Activated T-cell treated with anti-CD3 and anti-CD28 coated beads, Interleukin-2, amount 50 U/mL, for 72 hours (primary cell): ENCODE measurements around the gene NLRX1. TPM values are rescaled to one million over a fixed set of nuclear protein-coding genes. Genes with fewer than 3 reads are reported as not detected.
"Not testable (repeated sequence)": the region's sequence is repeated elsewhere in the genome, so short reads cannot be mapped to it uniquely, and the experiment has no call there.

Experiments
- ATAC-seq, 2 donors: fragments of 150-1000 bp; cut with Tn5 transposase; replicated peaks in 1 of 2; 2 replicates each; pipeline ENCODE4 v1.10.0; 2021; ENCODE audit warnings: moderate library complexity in 2 of 2, mild to moderate bottlenecking in 1 of 2
- DNase-seq, 2 donors: peaks; one replicate each; pipeline ENCODE4 v3.0.0; 2021 to 2022; ENCODE audit warnings: mixed read lengths in 1 of 2
- H3K27ac Mint-ChIP-seq: one replicate; pipeline ENCODE4 v1.8.0; 2022; ENCODE audit warnings: mild to moderate bottlenecking, moderate library complexity, mixed read lengths
- H3K27me3 Mint-ChIP-seq: one replicate; pipeline ENCODE4 v1.8.0; 2022; ENCODE audit warnings: low read depth, mixed read lengths
- H3K36me3 Mint-ChIP-seq, 2 donors: one replicate each; pipeline ENCODE4 v1.8.0; 2022; ENCODE audit warnings: mixed read lengths in 2 of 2, mild to moderate bottlenecking in 1 of 2; ENCODE audit not compliant: insufficient read depth in 2 of 2
- H3K4me1 Mint-ChIP-seq: one replicate; pipeline ENCODE4 v1.8.0; 2022; ENCODE audit warnings: low read depth, mixed read lengths
- H3K4me3 Mint-ChIP-seq, 2 donors: one replicate each; pipeline ENCODE4 v1.8.0; 2022; ENCODE audit warnings: mild to moderate bottlenecking in 2 of 2, mixed read lengths in 2 of 2, moderate library complexity in 2 of 2
- H3K9me3 Mint-ChIP-seq, 2 donors: one replicate each; pipeline ENCODE4 v1.8.0; 2022; ENCODE audit warnings: mixed read lengths in 2 of 2
- total RNA-seq, 2 donors: library from RNA; stranded (reverse); gene quantifications; one replicate each; pipeline ENCODE4 v1.2.3, GENCODE V29; 2022

The NLRX1 gene
- total RNA-seq, 2 donors from 2014 or later: 19.3 to 26.7 TPM

DNA sequence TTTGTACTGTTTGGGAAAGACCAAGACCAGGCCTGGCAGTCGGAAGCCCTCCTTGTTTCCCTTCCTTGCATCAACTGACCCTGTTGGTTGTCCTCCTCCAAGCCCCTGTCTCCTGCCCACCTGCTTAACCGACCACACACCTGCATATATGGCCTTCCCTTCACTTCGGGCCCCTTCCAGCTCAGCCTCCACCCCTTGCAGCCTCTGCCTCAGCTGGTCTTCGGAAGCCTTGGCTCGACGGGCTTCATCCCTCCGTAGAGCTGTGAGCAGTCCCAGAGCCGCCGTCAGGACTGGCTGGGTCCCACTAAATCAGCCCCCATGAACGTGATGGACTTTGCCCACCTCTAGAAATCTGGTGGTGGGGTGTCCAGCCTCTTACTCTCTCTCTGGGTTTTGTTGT lies 25.1 kb downstream of the NLRX1 start:
- no peak overlapping the region for H3K27ac Mint-ChIP-seq

DNA sequence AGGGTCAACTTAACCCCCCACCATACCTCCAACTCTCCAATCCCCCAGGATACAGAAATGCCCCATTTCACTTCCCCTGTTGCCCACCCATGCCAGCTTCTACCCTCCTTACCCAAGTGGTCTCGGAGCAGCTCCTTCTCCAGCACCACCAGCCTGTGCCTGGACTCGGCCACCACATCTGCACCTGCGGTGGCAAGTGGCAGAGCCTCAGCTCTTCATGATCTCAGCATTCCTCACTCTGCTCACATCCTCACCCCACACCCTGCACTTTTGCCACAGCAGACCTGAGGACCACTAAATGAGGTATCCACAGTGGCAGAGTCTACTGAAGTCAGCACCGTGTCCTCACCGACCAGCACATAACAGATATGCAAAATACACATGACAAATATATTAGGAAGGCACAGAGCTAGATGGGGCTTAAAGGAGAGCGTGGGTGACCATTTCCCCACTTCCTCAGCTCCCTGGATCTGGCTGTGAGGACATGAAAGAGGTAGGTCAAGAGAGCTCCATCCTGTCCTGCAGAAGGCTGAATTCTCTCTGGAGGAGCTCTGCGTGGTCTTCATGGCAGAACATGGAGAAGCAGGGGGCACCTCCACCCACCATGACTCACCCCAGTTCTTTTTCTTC lies 26.4 kb downstream of the NLRX1 start:
- Mint-ChIP-seq H3K9me3 (no peaks in the 10 kb centered on the region), H3K4me1 (peaks cover 10% of the 10 kb centered on the region), H3K27me3 (no peaks in the 10 kb centered on the region), H3K36me3 (no peaks in the 10 kb centered on the region), H3K4me3 (no peak overlapping the region), H3K27ac (no peak overlapping the region)
- ATAC-seq: no peak
- no peak for DNase-seq

More for the DNA sequence above, 25.1 kb downstream of the NLRX1 start:
- Mint-ChIP-seq H3K36me3 (no peaks in the 10 kb centered on the region), H3K4me1 (peaks cover 10% of the 10 kb centered on the region), H3K9me3 (no peaks in the 10 kb centered on the region), H3K27me3 (no peaks in the 10 kb centered on the region), H3K4me3 (no peak overlapping the region)
- ATAC-seq (no peak), DNase-seq (no peak)

DNA sequence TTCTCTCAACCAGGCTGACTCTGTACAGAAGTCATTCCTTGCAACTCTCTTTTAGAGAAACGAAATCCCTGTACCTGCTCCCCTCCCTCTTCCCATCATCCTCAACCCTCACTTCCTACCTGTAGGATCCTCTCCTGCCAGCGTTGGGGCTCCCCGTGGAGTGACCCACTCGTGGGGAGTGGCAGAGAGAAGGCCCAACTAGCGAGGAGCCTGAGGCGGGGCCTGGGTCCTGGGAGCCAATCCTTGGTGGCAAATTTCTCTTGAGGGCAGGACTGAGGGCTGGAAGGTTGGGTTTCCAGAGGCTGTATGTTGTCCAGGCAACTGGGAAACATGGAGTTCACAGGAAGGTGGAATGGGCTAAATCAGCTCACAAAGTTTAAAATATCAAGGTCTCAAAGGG lies 27.2 kb downstream of the NLRX1 start:
- Mint-ChIP-seq H3K9me3 (no peaks in the 10 kb centered on the region), H3K4me1 (peaks cover 10% of the 10 kb centered on the region), H3K27ac (no peak overlapping the region), H3K27me3 (no peaks in the 10 kb centered on the region), H3K4me3 (no peak overlapping the region), H3K36me3 (no peaks in the 10 kb centered on the region)
- ATAC-seq: no peak
- DNase-seq: no peak

DNA sequence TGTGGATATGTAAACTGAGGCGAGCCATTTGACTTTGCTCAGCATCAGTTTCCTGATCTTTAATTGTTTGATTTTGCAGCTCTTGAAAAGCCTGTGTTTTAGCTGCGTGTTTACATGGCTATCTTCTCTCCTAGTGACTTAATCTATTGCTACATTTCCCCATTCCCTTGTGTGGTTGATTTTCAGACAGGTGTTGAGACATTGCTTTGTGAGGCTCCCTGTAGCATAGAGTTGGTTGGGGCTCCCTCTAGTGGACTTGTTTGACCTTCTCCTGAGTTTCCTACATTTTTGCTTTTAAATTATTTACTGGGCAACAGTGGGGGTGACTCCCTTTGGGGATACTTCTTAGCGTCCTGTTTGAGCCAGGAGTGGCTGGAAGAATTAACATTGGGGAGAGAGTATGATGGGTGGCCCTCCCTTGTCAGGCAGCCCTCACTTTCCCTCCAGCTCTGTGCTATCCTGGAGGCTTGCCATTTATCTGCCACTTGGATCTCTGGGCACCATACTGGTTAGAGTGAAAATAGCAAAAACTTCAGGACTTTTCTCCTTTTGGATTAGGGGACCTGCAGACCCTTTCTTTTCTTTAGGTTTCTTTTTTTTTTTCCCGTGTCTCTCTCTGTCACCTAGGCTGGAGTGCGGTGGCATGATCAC lies 28.4 kb downstream of the NLRX1 start:
- peak; percentile 66 to 77 for DNase-seq
- Mint-ChIP-seq H3K9me3 (no peaks in the 10 kb centered on the region), H3K27me3 (no peaks in the 10 kb centered on the region), H3K27ac (no peak overlapping the region), H3K36me3 (no peaks in the 10 kb centered on the region), H3K4me3 (no peak overlapping the region), H3K4me1 (peaks cover 10% of the 10 kb centered on the region)
- peak; percentile 91 to 97 for ATAC-seq

DNA sequence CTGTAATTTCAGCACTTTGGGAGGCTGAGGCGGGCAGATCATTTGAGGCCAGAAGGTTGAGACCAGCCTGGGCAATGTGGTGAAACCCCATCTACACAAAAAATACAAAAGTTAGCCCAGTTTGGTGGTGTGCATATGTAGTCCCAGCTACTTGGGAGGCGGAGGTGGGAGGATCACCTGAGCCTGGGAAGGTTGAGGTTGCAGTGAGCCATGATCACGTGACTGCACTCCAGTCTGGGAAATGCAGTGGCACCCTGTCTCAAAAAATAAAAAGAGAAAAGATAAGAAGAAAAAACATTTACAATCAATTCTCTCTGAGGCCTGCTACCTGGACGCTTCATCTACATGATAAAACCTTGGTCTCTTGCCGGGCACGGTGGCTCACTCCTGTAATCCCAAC lies 30.4 kb downstream of the NLRX1 start:
- Mint-ChIP-seq H3K27ac (no peak overlapping the region), H3K27me3 (no peaks in the 10 kb centered on the region), H3K4me3 (no peak overlapping the region), H3K36me3 (no peaks in the 10 kb centered on the region), H3K9me3 (no peaks in the 10 kb centered on the region), H3K4me1 (peaks cover 10% of the 10 kb centered on the region)
- no peak for ATAC-seq
- DNase-seq: no peak

DNA sequence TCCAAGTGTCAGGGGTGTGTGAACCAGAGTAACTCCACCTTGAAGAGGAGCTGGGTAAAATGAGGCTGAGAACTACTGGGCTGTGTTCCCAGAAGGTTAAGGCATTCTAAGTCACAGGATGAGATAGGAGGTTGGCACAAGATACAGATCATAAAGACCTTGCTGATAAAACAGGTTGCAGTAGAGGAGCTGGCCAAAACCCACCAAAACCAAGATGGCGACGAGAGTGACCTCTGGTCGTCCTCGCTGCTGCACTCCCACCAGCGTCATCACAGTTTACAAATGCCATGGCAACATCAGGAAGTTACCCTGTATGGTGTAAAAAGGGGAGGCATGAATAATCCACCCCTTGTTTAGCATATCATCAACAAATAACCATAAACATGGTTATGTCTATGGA lies 32.7 kb downstream of the NLRX1 start:
- H3K4me3 Mint-ChIP-seq, H3K9me3 Mint-ChIP-seq, DNase-seq, H3K36me3 Mint-ChIP-seq, H3K27me3 Mint-ChIP-seq, H3K27ac Mint-ChIP-seq, ATAC-seq: not testable (repeated sequence)
- H3K4me1 Mint-ChIP-seq: peaks cover 24% of the 10 kb centered on the region

DNA sequence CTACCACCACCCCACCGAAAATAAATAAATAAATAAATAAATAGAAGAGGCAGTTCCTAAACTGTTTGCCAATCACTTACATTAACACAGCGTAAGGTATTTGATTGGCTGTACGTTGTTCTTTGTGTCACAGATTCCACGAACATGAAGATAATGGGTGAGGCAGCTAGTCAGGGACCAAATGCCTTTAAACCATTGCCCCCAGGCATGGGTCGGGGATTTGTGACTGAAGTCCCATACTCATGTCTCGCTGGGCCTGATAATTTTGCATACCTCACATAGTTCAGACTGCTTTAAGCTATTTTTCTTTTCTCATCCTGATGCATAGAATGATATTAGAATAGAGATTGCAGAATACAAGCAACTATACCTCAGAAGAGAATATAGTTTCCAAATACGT lies 34.0 kb downstream of the NLRX1 start:
- peaks cover 3 to 5% of the 10 kb centered on the region in 2 donors for H3K36me3 Mint-ChIP-seq
- no peak overlapping the region for H3K4me3 Mint-ChIP-seq
- no peak for DNase-seq
- no peaks in the 10 kb centered on the region for H3K27me3 Mint-ChIP-seq
- H3K4me1 Mint-ChIP-seq: peaks cover 20% of the 10 kb centered on the region
- no peaks in the 10 kb centered on the region for H3K9me3 Mint-ChIP-seq
- H3K27ac Mint-ChIP-seq: no peak overlapping the region
- ATAC-seq: no peak

DNA sequence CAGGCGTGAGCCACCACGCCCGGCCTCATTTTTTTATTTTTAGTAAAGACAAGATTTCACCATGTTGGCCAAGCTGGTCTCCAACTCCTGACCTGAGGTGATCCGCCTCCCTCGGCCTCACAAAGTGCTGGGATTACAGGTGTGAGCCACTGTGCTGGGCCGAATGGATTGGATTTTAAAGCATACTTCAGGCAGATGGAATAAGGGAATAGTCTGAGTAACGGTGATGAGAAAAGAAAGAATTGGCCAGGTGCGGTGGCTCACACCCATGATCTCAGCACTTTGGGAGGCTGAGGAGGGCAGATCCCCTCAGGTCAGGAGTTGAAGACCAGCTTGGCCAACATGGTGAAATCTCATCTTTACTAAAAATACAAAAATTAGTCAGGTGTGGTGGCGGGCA lies 35.5 kb downstream of the NLRX1 start:
- Mint-ChIP-seq H3K27me3 (no peaks in the 10 kb centered on the region), H3K9me3 (no peaks in the 10 kb centered on the region), H3K36me3 (peaks cover 5% of the 10 kb centered on the region in 2 donors), H3K4me3 (no peak overlapping the region), H3K27ac (no peak overlapping the region), H3K4me1 (peaks cover 29% of the 10 kb centered on the region)
- no peak for DNase-seq
- ATAC-seq: no peak

DNA sequence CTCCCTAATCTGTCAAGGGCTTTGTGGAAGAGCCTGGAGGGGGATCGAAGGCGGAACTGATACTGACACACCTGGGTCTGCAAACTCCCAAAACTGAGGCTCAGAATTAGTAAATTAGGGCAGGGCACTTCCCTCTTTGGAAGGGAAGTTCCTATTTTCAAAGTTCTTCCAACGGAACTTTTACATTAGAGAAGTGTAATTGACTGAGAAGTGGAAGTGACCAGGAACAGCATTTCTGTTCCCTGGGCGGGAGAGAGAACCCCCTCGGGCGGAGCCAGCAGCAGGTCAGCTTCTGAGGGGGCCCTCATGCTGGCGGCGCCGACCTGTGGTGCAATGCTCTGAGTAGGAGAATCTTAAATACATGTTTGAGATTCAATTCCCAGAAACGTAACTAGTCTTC lies 36.6 kb downstream of the NLRX1 start:
- Mint-ChIP-seq H3K27ac (peak overlapping the region; percentile 73), H3K4me3 (peak overlapping the region; percentile 98 to 99)
- no peak for ATAC-seq

DNA sequence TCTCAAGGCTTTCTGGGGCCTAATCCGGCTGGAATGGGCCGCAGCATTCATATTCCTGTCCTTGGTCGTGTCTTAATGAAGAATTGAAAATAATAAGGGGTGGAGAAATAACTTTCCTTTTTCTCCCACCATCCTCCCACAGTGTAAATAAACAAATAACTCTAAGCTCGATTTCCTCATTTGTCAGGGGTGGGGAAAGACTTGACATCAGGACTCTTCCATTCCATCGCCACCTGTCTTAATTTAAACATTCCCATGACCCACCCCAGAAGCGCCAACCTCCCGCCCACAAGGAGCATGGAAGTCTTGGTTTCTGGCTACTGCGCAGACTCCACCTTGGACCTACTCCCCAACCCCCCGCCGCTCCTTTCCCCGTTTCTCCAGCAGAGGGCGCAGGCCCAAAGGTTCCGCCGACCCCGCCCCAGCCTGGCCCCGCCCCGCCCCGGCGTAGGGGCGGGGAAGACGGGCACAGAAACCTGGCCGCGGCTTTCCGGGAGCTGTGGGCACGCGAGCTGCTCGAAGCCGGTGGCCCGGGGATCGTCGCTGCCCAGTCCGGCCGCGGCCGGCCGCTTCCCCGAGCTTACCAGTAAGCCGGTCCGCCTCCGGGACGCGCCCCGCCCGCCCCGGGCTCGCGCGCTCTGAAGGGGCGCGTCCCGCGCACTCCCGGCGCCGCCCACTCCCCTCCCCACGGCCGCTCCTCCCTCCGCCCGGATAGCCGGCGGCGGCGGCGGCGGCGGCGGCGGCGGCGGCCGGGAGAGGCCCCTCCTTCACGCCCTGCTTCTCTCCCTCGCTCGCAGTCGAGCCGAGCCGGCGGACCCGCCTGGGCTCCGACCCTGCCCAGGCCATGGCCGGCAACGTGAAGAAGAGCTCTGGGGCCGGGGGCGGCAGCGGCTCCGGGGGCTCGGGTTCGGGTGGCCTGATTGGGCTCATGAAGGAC lies 37.3 kb downstream of the NLRX1 start, which contains the start of gene CBL:
Gene CBL, plus strand, starts transcription at position 766 of the 937 bp plus-strand sequence. Its CDS starts 79 bp downstream, at position 845.
- peaks cover 39% of the 10 kb centered on the region for H3K4me1 Mint-ChIP-seq
- peak within 1 kb of the TSS; percentile 93 for H3K27ac Mint-ChIP-seq
- H3K9me3 Mint-ChIP-seq: no peaks in the 10 kb centered on the region
- H3K36me3 Mint-ChIP-seq: peaks cover 5% of the 10 kb centered on the region in 2 donors
- ATAC-seq (peak; percentile 89 to 91), DNase-seq (peak; percentile 92 to 98)
- peak within 1 kb of the TSS; percentile 98 to 99 for H3K4me3 Mint-ChIP-seq
- no peaks in the 10 kb centered on the region for H3K27me3 Mint-ChIP-seq

More for the DNA sequence above, 36.6 kb downstream of the NLRX1 start:
- Mint-ChIP-seq H3K36me3 (peaks cover 5% of the 10 kb centered on the region in 2 donors), H3K4me1 (peaks cover 39% of the 10 kb centered on the region), H3K9me3 (no peaks in the 10 kb centered on the region), H3K27me3 (no peaks in the 10 kb centered on the region)
- DNase-seq: no peak

DNA sequence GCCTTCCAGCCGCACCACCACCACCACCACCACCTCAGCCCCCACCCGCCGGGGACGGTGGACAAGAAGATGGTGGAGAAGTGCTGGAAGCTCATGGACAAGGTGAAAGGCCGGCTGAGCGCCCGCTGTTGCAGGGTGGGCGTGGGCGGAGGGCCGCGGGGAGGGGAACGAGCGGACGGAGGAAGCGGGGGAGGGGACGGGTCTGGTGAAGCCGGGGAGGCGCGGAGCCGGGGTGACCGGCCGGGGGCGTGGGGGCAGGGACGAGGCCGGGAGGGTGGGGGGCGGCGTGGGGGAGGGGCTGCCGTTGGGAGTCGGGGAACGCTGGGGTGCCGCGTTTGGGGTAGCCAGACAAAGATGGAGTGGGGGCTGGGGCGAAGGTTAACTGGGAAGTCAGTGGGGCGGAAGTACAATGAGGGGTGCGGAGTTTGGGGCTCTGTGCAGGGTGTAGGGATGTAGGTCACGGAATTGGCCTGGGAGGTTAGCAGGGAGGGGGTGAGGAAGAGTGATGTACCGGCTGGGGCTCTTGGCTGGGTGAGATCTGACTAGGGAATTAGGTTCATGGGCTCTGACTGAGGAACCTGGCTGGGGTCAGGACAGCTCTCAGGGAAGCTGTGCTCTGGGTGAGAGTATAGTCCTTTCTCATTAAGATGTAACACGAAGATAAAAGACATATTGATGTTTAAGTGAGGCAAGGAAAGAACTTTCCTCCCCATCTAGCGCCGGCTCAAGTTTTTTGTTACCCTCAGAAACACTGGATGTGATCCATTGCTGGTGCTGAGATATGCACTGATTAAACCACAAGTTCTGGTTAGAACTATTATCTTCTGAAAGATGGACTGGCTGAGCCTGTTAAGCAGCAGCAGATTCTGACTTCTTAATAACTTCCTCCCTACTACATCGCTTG lies 38.2 kb downstream of the NLRX1 start:
- H3K36me3 Mint-ChIP-seq: peaks cover 5% of the 10 kb centered on the region in 2 donors
- peaks cover 39% of the 10 kb centered on the region for H3K4me1 Mint-ChIP-seq
- H3K27me3 Mint-ChIP-seq: no peaks in the 10 kb centered on the region
- no peaks in the 10 kb centered on the region for H3K9me3 Mint-ChIP-seq
- H3K27ac Mint-ChIP-seq: peak overlapping the region; percentile 93
- peak; percentile 70 to 73 for DNase-seq
- peak; percentile 28 to 38 for ATAC-seq
- peak overlapping the region; percentile 98 to 99 for H3K4me3 Mint-ChIP-seq

DNA sequence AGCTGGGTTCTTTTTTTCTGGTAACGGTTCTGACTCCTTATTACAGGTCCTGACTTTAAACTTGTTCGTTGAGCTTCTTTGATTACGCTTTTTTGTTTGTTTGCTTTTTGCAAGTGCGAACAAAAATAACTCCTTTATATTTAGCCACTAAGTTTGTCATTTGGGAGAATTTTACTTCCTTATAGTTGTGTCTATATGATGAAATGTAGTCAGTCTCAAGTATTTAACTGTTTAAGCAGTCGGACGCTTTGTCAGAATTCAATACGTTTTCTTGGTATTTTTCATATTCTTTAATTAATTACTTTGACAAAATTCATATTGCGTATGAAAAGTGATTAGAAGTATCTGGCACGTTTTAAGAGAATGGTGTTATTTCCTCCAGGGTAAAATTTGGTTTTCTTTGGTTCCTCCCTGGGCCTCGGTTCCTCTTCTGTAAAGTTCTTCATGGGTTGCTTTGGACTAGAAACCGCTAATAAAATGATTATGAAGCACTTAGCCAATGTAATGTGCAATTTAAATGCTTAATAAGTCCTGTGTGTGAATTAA lies 39.0 kb downstream of the NLRX1 start:
- no peak for ATAC-seq
- peaks cover 5% of the 10 kb centered on the region in 2 donors for H3K36me3 Mint-ChIP-seq
- H3K4me3 Mint-ChIP-seq: peak overlapping the region; percentile 98 to 99
- peaks cover 39% of the 10 kb centered on the region for H3K4me1 Mint-ChIP-seq
- no peak for DNase-seq
- H3K9me3 Mint-ChIP-seq: no peaks in the 10 kb centered on the region
- no peaks in the 10 kb centered on the region for H3K27me3 Mint-ChIP-seq
- peak overlapping the region; percentile 93 for H3K27ac Mint-ChIP-seq
